GM18861 (cell line): ENCODE results near the gene FIBP.
A peak's percentile ranks its signal among the peaks of the same experiment; 100 is the strongest.
"Not testable (repeated sequence)": the region's sequence is repeated elsewhere in the genome, so short reads cannot be mapped to it uniquely, and the experiment has no call there.

ENCODE experiments used
- ATAC-seq: cut with Tn5 transposase; IDR thresholded peaks from one replicate; pipeline ENCODE4 v1.9.1; 2021; ENCODE audit not compliant: unreplicated experiment

FIBP gene

GRCh38 chr11:65915101-65915820, 27.0 kb upstream of the FIBP start:
- ATAC-seq = no peak

- ATAC-seq = no peak
These were observed 24.6 kb upstream of the FIBP start for GRCh38 chr11:65912845-65913244.

- no peak for ATAC-seq
These were observed 23.7 kb upstream of the FIBP start for GRCh38 chr11:65911682-65912568.

- no peak for ATAC-seq
These were observed 19.6 kb upstream of the FIBP start for GRCh38 chr11:65907878-65908277.

- ATAC-seq = no peak
These were observed 18.3 kb upstream of the FIBP start for GRCh38 chr11:65906602-65907001.

GRCh38 chr11:65903715-65904114, 15.4 kb upstream of the FIBP start:
- no peak for ATAC-seq

- no peak for ATAC-seq
These were observed 14.8 kb upstream of the FIBP start for GRCh38 chr11:65903068-65903481.

GRCh38 chr11:65900899-65901180, 12.6 kb upstream of the FIBP start:
- ATAC-seq = no peak

- peak; percentile 80 for ATAC-seq
These were observed 12.0 kb upstream of the FIBP start, which contains the start of gene FOSL1 for GRCh38 chr11:65900125-65900898. FOSL1 (minus strand) TSS chr11:65900388; CDS start chr11:65900339, 49 bp downstream.

- ATAC-seq = no peak
These were observed 11.3 kb upstream of the FIBP start for GRCh38 chr11:65899356-65900124.

GRCh38 chr11:65898656-65899355, 10.5 kb upstream of the FIBP start:
- ATAC-seq = no peak

GRCh38 chr11:65897020-65897471, 8.8 kb upstream of the FIBP start:
- ATAC-seq = no peak

- ATAC-seq = no peak
These were observed 8.0 kb upstream of the FIBP start for GRCh38 chr11:65896034-65896999.

GRCh38 chr11:65895482-65895981, 7.3 kb upstream of the FIBP start:
- ATAC-seq = no peak

- ATAC-seq = no peak
These were observed 5.8 kb upstream of the FIBP start for GRCh38 chr11:65894034-65894591.

GRCh38 chr11:65892661-65893317, 4.5 kb upstream of the FIBP start:
- no peak for ATAC-seq

GRCh38 chr11:65892137-65892540, 3.9 kb upstream of the FIBP start:
- ATAC-seq = not testable (repeated sequence)
